HEK293 (cell line): ENCODE measurements around the gene ZNF841.

Experiments used
- CTCF ChIA-PET: fragments of 350-600 bp; formaldehyde crosslinking; extraction: SDS; loops from one replicate; lab custom pipeline; 2021; ENCODE audit warnings: antibody characterized with exemption; lab: Yijun Ruan, JAX
- POLR2A ChIA-PET: fragments of 300-600 bp; formaldehyde crosslinking; extraction: SDS; loops from one replicate; lab custom pipeline; 2020; ENCODE audit warnings: antibody characterized with exemption, inconsistent platforms; lab: Yijun Ruan, JAX
- H3K27ac ChIP-seq: fragments of 200-500 bp; sonication (Bioruptor generic); 2 replicates; pipeline ENCODE4 v1.5.1; 2014; ENCODE audit warnings: low read depth, low read length, control low read depth, inconsistent platforms; ENCODE audit errors: extremely low read depth
- H3K36me3 ChIP-seq, 2 experiments: fragments of 200-500 bp in 1 of 2; sonication (Bioruptor generic) in 1 of 2; 1 replicate in 1 of 2; 2 replicates in 1 of 2; pipeline ENCODE4 v1.5.1; 2014 to 2017; ENCODE audit warnings: inconsistent platforms in 2 of 2, low read length in 2 of 2; ENCODE audit not compliant: control insufficient read depth in 2 of 2, insufficient read depth in 1 of 2
- H3K4me1 ChIP-seq: fragments of 200-500 bp; sonication (Bioruptor generic); 2 replicates; pipeline ENCODE4 v1.5.1; 2014; ENCODE audit warnings: mild to moderate bottlenecking, low read length, inconsistent platforms; ENCODE audit not compliant: control insufficient read depth, insufficient read depth
- H3K4me3 ChIP-seq: 2 replicates; pipeline ENCODE4 v1.5.1; 2011; ENCODE audit warnings: low read depth, mild to moderate bottlenecking, control low read depth, low read length, moderate library complexity
- H3K9me3 ChIP-seq: fragments of 200-500 bp; sonication (Bioruptor generic); 2 replicates; pipeline ENCODE4 v1.5.1; 2014; ENCODE audit warnings: low read depth, low read length, inconsistent platforms; ENCODE audit not compliant: control insufficient read depth, insufficient read depth
- ATF2 ChIP-seq: fragments of 450-650 bp; formaldehyde crosslinking; IDR thresholded peaks from 2 replicates; pipeline ENCODE4 v1.5.1; 2016; ENCODE audit warnings: missing biosample characterization, missing genetic modification characterization, low read depth
- GLI2 ChIP-seq: fragments of 450-650 bp; formaldehyde crosslinking; IDR thresholded peaks from 2 replicates; pipeline ENCODE4; 2017; ENCODE audit warnings: missing biosample characterization, missing genetic modification characterization, low read depth, borderline replicate concordance
- KLF7 ChIP-seq: fragments of 450-650 bp; formaldehyde crosslinking; IDR thresholded peaks from 2 replicates; pipeline ENCODE4 v1.5.1; 2016; ENCODE audit warnings: missing biosample characterization, missing genetic modification characterization, borderline replicate concordance
- KLF8 ChIP-seq: fragments of 450-650 bp; formaldehyde crosslinking; IDR thresholded peaks from 2 replicates; pipeline ENCODE4 v1.5.1; 2016; ENCODE audit warnings: missing biosample characterization, missing genetic modification characterization
- SCRT2 ChIP-seq: fragments of 450-650 bp; formaldehyde crosslinking; IDR thresholded peaks from 2 replicates; pipeline ENCODE4 v1.5.1; 2016; ENCODE audit warnings: missing biosample characterization, missing genetic modification characterization
- SP2 ChIP-seq: fragments of 450-650 bp; formaldehyde crosslinking; IDR thresholded peaks from 2 replicates; pipeline ENCODE4 v1.5.1; 2016; ENCODE audit warnings: missing biosample characterization, missing genetic modification characterization
- SP3 ChIP-seq: fragments of 450-650 bp; formaldehyde crosslinking; IDR thresholded peaks from 2 replicates; pipeline ENCODE4 v1.5.1; 2016; ENCODE audit warnings: missing biosample characterization, missing genetic modification characterization
- ZBTB1 ChIP-seq: fragments of 450-650 bp; formaldehyde crosslinking; IDR thresholded peaks from 2 replicates; pipeline ENCODE4 v1.5.1; 2016; ENCODE audit warnings: missing biosample characterization, missing genetic modification characterization
- ZBTB10 ChIP-seq: fragments of 450-650 bp; formaldehyde crosslinking; IDR thresholded peaks from 2 replicates; pipeline ENCODE4 v1.5.1; 2016; ENCODE audit warnings: missing biosample characterization, missing genetic modification characterization
- ZFP69B ChIP-seq: fragments of 450-650 bp; formaldehyde crosslinking; IDR thresholded peaks from 2 replicates; pipeline ENCODE4 v1.5.1; 2016; ENCODE audit warnings: missing biosample characterization, missing genetic modification characterization
- ZNF184 ChIP-seq: fragments of 450-650 bp; IDR thresholded peaks from 2 replicates; pipeline ENCODE4 v1.5.1; 2018; ENCODE audit warnings: missing biosample characterization, mild to moderate bottlenecking, missing genetic modification characterization
- ZNF23 ChIP-seq: fragments of 450-650 bp; formaldehyde crosslinking; IDR thresholded peaks from 2 replicates; pipeline ENCODE4 v1.5.1; 2016; ENCODE audit warnings: missing biosample characterization, missing genetic modification characterization, borderline replicate concordance
- ZNF266 ChIP-seq: fragments of 450-650 bp; formaldehyde crosslinking; IDR thresholded peaks from 2 replicates; pipeline ENCODE4 v1.5.1; 2016; ENCODE audit warnings: missing biosample characterization, missing genetic modification characterization, low read depth
- ZNF354C ChIP-seq: fragments of 450-650 bp; formaldehyde crosslinking; IDR thresholded peaks from 2 replicates; pipeline ENCODE4 v1.5.1; 2016; ENCODE audit warnings: missing biosample characterization, missing genetic modification characterization, low read depth, borderline replicate concordance
- ZNF621 ChIP-seq: fragments of 450-650 bp; formaldehyde crosslinking; IDR thresholded peaks from 2 replicates; pipeline ENCODE4 v1.5.1; 2017; ENCODE audit warnings: missing biosample characterization, missing genetic modification characterization
- ZNF658 ChIP-seq: fragments of 450-650 bp; formaldehyde crosslinking; IDR thresholded peaks from 2 replicates; pipeline ENCODE4; 2016; ENCODE audit warnings: missing biosample characterization, missing genetic modification characterization
- ZNF692 ChIP-seq: fragments of 450-650 bp; formaldehyde crosslinking; IDR thresholded peaks from 2 replicates; pipeline ENCODE4 v1.5.1; 2016; ENCODE audit warnings: missing biosample characterization, missing genetic modification characterization
- TF ChIP-seq, protein P1 (sequence below): fragments of 450-650 bp; formaldehyde crosslinking; conservative IDR thresholded peaks from 2 replicates; pipeline ENCODE4 v1.5.1; 2016; ENCODE audit warnings: low read depth, missing biosample characterization, missing genetic modification characterization
- TF ChIP-seq, protein P2 (sequence below): fragments of 450-650 bp; IDR thresholded peaks from 2 replicates; pipeline ENCODE4 v1.5.1; 2018; ENCODE audit warnings: missing biosample characterization, mild to moderate bottlenecking, missing genetic modification characterization
- TF ChIP-seq, protein P3 (sequence below): fragments of 450-650 bp; formaldehyde crosslinking; IDR thresholded peaks from 2 replicates; pipeline ENCODE4 v1.5.1; 2016; ENCODE audit warnings: missing biosample characterization, missing genetic modification characterization
- TF ChIP-seq, protein P4 (sequence below): fragments of 450-650 bp; formaldehyde crosslinking; IDR thresholded peaks from 2 replicates; pipeline ENCODE4 v1.5.1; 2017; ENCODE audit warnings: missing biosample characterization, missing genetic modification characterization

ZNF841 gene

DNA sequence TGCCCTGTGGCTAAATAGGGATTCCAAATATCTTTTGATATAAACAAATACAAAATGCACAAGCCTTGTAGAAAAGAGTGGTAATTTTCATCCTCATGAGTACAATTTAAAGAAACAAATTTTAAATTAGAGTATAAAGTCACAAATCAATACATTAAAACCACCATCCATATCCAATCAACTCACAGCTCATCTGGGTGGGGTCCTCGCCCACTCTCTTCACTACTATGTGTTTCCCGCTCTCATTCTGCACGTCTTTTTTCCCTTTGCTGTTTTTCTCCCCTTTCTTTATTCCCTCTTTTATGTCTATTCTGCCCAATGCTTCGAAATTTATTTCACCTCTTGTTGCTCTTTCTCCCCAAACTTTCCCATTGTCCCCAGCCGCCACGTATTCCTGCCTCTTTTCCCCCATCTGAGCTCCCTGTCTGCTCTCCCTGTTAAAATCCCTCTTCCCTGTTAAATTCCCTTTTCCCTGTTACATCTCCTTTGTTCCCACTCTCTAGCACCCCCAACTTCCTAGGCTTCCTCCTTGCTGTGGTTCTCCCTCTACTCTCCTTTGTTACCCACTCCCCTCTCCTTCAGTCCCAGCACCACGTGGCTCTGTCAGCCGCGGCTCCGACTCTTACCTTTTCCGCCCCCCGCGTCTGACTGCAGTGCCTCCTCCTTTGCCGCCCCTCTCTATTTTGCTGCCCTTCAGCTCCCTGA is 42.9 kb upstream of the ZNF841 start:
- no peaks in the 10 kb centered on the region for H3K4me1 ChIP-seq
- H3K36me3 ChIP-seq: peaks cover 0 to 13% of the 10 kb centered on the region in 2 experiments; a peak in 2 of 3 replicates
- H3K4me3 ChIP-seq: peak overlapping the region; percentile 57
- H3K27ac ChIP-seq: peak overlapping the region; percentile 73; the same call in 1 of the 2 replicates
- ChIA-PET POLR2A (interaction anchor here (0.6 to 1.2 kb wide), 3 partner anchors 25 to 71 kb away, joined by 3 read pairs; partner anchors contain the start of gene PPP2R1A), CTCF (interaction anchor here (0.6 to 1.4 kb wide), 11 partner anchors 30 to 1371 kb away, joined by 3 to 13 read pairs (median 3); no protein-coding TSS in a partner anchor)
- peaks cover 8% of the 10 kb centered on the region for H3K9me3 ChIP-seq
- no peak for TF ChIP-seq GLI2
- no peak for TF ChIP-seq ZNF621 (tag by site-specific recombination)
- no peak for TF ChIP-seq ZBTB1
- TF ChIP-seq, protein P1, sequence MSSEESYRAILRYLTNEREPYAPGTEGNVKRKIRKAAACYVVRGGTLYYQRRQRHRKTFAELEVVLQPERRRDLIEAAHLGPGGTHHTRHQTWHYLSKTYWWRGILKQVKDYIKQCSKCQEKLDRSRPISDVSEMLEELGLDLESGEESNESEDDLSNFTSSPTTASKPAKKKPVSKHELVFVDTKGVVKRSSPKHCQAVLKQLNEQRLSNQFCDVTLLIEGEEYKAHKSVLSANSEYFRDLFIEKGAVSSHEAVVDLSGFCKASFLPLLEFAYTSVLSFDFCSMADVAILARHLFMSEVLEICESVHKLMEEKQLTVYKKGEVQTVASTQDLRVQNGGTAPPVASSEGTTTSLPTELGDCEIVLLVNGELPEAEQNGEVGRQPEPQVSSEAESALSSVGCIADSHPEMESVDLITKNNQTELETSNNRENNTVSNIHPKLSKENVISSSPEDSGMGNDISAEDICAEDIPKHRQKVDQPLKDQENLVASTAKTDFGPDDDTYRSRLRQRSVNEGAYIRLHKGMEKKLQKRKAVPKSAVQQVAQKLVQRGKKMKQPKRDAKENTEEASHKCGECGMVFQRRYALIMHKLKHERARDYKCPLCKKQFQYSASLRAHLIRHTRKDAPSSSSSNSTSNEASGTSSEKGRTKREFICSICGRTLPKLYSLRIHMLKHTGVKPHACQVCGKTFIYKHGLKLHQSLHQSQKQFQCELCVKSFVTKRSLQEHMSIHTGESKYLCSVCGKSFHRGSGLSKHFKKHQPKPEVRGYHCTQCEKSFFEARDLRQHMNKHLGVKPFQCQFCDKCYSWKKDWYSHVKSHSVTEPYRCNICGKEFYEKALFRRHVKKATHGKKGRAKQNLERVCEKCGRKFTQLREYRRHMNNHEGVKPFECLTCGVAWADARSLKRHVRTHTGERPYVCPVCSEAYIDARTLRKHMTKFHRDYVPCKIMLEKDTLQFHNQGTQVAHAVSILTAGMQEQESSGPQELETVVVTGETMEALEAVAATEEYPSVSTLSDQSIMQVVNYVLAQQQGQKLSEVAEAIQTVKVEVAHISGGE (tag by site-specific recombination): peak; percentile 64; the same call in 1 of the 2 replicates
- TF ChIP-seq, protein P2, sequence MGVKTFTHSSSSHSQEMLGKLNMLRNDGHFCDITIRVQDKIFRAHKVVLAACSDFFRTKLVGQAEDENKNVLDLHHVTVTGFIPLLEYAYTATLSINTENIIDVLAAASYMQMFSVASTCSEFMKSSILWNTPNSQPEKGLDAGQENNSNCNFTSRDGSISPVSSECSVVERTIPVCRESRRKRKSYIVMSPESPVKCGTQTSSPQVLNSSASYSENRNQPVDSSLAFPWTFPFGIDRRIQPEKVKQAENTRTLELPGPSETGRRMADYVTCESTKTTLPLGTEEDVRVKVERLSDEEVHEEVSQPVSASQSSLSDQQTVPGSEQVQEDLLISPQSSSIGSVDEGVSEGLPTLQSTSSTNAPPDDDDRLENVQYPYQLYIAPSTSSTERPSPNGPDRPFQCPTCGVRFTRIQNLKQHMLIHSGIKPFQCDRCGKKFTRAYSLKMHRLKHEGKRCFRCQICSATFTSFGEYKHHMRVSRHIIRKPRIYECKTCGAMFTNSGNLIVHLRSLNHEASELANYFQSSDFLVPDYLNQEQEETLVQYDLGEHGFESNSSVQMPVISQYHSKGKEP (tag by site-specific recombination): no peak
- no peak for TF ChIP-seq ZNF266
- no peak for TF ChIP-seq KLF7 (tag by site-specific recombination)
- TF ChIP-seq SCRT2 (tag by site-specific recombination): no peak
- TF ChIP-seq, protein P3, sequence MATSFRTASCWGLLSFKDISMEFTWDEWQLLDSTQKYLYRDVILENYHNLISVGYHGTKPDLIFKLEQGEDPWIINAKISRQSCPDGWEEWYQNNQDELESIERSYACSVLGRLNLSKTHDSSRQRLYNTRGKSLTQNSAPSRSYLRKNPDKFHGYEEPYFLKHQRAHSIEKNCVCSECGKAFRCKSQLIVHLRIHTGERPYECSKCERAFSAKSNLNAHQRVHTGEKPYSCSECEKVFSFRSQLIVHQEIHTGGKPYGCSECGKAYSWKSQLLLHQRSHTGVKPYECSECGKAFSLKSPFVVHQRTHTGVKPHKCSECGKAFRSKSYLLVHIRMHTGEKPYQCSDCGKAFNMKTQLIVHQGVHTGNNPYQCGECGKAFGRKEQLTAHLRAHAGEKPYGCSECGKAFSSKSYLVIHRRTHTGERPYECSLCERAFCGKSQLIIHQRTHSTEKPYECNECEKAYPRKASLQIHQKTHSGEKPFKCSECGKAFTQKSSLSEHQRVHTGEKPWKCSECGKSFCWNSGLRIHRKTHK: no peak
- TF ChIP-seq SP3: 0 out of 2 replicates have a peak, but pooled peaks have one; percentile 16
- TF ChIP-seq KLF8 (tag by site-specific recombination): no peak
- TF ChIP-seq ZNF23: no peak
- TF ChIP-seq ZNF692: 0 out of 2 replicates have a peak, but pooled peaks have one; percentile 24
- peak; percentile 38; the same call in 1 of the 2 replicates for TF ChIP-seq SP2 (tag by site-specific recombination)
- TF ChIP-seq ZBTB10 (tag by site-specific recombination): peak; percentile 71; the same call in 1 of the 2 replicates
- TF ChIP-seq, protein P4, sequence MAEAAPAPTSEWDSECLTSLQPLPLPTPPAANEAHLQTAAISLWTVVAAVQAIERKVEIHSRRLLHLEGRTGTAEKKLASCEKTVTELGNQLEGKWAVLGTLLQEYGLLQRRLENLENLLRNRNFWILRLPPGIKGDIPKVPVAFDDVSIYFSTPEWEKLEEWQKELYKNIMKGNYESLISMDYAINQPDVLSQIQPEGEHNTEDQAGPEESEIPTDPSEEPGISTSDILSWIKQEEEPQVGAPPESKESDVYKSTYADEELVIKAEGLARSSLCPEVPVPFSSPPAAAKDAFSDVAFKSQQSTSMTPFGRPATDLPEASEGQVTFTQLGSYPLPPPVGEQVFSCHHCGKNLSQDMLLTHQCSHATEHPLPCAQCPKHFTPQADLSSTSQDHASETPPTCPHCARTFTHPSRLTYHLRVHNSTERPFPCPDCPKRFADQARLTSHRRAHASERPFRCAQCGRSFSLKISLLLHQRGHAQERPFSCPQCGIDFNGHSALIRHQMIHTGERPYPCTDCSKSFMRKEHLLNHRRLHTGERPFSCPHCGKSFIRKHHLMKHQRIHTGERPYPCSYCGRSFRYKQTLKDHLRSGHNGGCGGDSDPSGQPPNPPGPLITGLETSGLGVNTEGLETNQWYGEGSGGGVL (tag by site-specific recombination): peak; percentile 89
- TF ChIP-seq ZNF658 (tag by site-specific recombination): no peak
- TF ChIP-seq ZNF184 (tag by site-specific recombination): no peak
- TF ChIP-seq ATF2 (tag by site-specific recombination): no peak
- no peak for TF ChIP-seq ZNF354C (tag by site-specific recombination)
- no peak for TF ChIP-seq ZFP69B (tag by site-specific recombination)
